ENCODE results near the gene SH3GLB1. TPM values are rescaled to one million over a fixed set of nuclear protein-coding genes. Genes with fewer than 3 reads are reported as not detected.

The SH3GLB1 gene
- polyA plus RNA-seq, 4 donors = 74.9 to 90.8 (median 84.1) TPM

DNA sequence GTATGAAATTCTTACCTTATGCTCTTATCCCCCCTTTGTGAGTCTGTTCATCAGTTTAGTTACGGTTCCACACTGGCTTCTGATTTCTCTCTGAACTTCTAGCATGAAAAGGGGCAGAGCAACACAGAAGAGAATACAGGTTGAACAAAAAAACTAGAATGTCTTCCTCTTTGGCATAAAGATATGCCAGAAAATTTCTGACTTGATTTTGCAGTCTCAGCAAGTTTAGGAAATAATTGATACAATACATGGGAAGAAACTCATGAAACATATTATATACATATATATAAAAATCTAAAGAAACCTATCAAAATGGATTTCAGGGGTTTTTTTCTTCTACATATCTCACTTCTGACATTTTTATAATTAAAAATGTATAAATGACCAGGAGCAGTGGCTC is 27.0 kb downstream of the SH3GLB1 start:
- no peak for DNase-seq (ENCODE audit: low read depth in 4 of 4, low spot score in 3 of 4)

DNA sequence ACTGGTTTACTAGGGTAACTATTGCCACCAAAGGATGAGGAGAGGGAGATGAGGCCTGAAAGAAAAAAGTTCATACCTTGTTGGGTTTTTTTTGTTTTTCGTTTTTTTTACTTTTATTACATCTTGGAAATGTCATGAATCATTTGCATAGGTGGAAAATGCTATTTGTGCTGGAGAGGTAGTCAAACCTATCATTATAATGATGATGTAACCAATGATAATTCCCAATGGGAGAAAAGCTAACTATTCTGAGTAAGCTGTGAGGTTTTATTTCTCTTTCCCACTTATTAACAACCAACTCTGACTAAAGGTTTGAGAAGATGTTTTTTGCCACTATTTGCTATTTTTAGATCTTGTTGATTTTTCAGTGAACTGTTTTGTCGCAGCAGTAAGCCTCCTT is 29.0 kb downstream of the SH3GLB1 start:
- DNase-seq (ENCODE audit: low read depth in 4 of 4, low spot score in 3 of 4) = no peak

DNA sequence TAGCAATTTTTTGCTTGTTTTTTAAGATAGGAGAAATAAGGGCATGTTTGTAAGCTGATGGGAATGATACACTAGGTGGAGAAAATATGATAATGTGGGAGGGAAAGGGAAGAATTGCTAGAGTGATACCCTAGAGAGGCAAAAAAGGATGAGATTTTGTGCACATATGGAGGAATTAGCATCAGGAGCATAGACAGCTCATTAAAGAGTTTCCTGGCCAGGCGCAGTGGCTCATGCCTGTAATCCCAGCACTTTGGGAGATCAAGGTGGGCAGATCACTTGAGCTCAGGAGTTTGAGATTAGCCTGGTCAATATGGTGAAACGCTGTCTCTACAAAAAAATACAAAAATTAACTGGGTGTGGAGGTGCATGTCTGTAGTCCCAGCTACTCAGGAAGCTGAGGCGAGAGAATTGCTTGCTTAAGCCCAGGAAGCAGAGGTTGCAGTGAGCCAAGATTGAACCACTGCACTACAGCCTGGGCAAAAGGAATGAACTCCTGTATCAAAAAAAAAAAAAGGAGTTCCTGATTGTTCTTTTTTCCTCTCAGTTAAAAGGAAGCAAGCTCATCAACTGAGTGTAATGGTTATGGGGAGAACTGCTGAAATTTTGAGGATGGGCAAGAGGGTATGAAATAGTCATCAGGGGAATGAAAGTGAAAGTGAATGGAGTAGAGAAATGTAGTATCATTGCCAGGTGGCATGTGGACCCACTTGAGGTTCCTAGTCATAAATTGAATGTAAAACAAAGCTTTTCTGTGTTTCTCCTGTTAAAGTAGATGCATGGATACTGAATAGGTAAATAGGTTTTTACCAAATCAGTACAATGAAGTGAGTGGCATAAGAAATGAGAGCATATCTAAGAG is 35.5 kb downstream of the SH3GLB1 start:
- DNase-seq (ENCODE audit: low read depth in 4 of 4, low spot score in 3 of 4) = no peak

DNA sequence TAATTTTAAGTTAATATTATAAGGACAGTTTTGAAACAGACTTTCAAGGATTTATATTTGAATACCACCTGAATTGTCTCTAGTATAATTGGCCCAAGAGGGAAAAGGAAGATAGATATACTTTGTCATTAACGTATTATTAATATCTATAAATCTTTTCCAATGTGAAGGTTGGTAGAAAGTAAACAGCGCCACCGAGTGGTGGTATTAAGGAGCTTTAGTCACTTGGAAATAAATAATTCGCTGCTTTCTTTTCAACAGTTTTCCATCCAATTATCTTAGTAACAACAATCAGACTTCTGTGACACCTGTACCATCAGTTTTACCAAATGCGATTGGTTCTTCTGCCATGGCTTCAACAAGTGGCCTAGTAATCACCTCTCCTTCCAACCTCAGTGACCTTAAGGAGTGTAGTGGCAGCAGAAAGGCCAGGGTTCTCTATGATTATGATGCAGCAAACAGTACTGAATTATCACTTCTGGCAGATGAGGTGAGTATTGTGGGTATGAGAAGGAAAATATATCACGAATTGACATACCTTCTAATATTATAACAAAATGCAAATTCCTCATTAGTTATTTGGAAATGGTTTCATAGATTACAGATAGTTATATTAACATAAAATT is 37.7 kb downstream of the SH3GLB1 start:
- DNase-seq (ENCODE audit: low read depth in 4 of 4, low spot score in 3 of 4) = no peak

DNA sequence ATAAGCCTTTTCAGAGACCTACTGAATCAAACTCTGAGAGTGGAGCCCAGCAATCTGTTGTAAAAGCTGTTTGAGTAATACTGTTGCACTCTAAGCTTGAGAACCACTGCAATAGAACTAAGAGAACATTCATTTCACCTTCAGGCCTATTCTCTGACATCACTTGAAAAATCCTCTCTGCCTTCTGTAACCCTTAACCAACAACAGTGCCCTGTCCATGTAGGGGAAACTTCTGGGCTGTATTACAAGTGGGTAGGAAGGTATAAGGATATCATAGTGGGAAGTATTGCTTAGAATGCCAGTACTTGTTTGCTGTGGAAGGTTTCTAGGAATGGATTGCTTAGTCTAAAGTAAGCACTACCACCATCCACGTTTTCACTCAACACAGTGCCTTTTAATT is 42.9 kb downstream of the SH3GLB1 start:
- DNase-seq (ENCODE audit: low read depth in 4 of 4, low spot score in 3 of 4) = no peak

DNA sequence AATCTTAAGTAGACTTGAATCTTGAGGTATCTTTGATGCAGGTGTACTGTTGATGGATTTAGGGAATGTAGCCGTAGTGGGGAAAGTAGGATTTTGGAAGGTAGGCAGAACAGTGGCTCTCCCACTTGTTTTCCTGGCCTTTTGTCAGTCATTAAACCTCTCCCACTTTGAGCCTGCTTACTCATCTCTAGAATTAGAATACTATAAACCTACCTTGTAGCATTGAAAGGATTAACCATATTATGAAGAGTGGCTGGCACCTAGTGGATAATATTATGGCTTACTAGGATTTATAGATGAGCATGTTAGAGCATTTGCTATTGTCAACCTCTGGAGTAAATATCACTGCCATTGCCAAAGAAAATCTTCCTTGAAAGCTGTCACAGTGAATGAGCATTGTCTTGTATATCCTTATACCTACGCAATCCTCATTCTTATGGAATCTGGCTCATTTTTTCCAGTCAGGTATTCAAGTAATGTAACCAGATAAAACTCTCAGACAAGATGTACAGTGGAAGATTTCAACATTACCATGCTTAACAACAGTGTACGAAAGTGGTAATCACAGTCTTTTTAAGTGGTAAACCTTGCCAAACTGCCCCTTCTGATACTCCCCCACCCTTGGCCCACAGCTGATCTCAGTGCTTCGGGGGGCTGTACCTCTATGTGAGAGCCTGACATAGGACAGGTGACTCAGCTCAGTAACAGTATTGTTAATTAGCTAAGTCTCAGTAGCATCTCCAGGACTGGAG is 44.4 kb downstream of the SH3GLB1 start:
- no peak for DNase-seq (ENCODE audit: low read depth in 4 of 4, low spot score in 3 of 4)

DNA sequence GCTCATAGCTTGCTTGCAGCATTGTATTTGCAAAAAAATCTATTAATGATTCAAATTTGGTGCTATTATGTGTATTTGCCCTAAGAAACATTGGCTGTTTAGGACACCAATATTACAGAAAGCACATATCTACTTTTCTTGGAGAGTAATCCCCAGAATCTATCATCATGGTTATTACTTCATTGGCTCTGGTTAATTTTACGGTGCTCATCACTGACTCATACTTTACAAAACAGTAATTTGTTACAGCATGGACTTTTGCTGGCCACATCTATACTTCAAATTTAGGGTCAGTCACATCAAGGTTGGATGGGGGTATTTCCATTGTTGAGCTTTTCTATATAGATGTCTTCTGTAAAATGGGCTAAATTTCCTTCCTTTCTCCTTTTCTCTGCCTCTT is 45.7 kb downstream of the SH3GLB1 start:
- DNase-seq (ENCODE audit: low read depth in 4 of 4, low spot score in 3 of 4) = no peak

DNA sequence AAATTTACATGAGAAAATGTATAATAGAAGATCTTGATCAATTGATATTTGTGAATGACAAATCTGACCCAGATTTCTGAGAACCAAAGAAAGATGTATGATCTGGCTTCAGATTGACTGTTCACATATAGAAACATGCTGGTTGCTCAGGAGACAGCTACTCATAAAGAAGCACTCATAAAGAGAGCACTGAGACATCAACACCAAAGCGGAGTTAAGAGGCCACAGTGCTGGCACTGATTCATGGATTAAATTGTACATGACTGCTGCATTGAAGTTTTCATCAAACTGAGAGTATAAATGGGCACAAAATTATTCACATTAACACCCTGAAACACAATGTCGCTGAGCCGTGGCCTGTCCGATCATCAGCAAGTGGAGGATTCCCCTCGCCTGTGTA is 46.2 kb downstream of the SH3GLB1 start:
- no peak for DNase-seq (ENCODE audit: low read depth in 4 of 4, low spot score in 3 of 4)

DNA sequence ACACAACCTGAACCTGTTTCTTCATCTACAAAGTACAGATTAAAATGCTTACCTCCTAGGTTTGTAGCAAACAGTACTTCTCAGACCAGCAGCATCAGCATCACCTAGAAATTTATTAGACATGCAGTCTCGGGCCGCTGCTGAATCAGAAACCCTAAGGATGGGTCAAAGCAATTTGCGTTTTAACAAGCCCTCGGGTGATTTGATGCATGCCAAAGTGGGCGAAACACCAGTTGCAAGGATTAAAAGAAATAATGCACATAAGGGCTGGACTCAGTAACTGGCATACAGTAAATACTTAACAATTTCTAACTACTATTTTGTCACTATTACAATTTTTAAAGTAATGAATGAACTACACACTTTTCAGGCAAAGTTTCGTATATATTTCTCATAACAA is 47.5 kb downstream of the SH3GLB1 start:
- no peak for DNase-seq (ENCODE audit: low read depth in 4 of 4, low spot score in 3 of 4)

DNA sequence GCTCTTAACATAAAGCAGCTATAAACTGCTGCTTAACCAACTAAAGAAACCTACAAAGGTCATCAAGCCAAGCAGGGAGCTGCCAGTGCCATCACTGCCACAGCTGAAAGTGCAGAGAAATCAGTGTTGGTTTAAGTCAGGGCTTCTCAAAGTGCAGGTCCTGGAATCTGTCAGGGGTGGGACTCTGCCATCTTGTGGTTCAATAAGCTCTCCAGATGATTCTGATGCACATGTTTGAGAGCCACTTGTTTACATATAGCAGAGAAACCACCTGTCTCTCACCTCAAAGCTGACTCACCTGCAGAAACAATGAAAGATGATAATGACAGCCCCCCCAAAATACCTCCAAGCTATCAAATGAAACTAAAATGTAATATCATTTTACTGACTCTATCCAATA is 49.3 kb downstream of the SH3GLB1 start:
- DNase-seq (ENCODE audit: low read depth in 4 of 4, low spot score in 3 of 4) = no peak

DNA sequence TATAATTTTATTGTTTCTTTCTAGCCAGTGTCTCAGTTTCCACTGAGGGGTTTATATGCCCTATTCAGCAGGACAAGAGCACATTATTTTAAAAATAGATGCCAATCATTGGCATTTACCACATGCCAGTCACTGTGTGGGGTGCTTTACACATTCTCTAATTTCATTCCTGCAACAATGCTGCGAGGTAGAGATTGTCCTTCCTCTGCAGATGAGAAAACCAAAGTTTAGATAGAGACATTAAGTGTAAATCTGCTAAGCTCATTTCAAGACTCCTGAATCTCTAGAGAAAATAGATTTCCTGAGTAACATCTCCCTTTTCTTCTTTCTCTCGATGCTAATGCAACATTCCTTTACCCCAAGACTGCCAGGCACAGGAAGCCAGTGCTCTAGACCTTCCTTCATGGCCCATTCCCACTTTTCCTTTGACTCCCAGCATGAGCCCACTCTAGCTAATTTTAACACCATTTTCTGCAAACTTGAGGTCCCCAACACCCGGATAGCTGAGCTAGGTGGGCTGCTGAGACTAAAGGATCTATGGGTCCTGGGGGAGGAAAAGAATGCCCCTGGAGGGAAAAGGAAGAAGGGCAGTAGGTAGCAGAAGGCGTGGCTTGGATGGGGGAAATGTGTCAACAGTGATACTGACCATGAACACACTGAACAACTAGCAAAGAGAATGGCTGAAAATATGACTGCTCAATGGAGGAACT is 50.0 kb downstream of the SH3GLB1 start:
- no peak for DNase-seq (ENCODE audit: low read depth in 4 of 4, low spot score in 3 of 4)

DNA sequence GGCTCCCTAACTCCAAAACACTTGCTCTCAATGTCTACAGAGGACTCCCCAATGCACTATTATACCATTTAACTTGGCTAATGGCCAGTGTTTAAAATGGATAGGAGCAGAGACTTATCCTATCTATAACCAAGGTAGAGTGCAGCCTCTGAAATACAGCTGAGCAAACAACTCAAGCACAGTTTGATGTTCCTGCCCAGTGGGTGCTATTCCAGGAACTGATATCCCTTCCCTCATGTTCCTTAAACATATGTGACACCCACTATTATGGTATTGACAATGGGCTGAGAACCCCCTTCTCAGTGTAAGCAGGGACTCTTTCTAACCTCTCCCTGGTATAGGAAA is 51.7 kb downstream of the SH3GLB1 start:
- no peak for DNase-seq (ENCODE audit: low read depth in 4 of 4, low spot score in 3 of 4)

DNA sequence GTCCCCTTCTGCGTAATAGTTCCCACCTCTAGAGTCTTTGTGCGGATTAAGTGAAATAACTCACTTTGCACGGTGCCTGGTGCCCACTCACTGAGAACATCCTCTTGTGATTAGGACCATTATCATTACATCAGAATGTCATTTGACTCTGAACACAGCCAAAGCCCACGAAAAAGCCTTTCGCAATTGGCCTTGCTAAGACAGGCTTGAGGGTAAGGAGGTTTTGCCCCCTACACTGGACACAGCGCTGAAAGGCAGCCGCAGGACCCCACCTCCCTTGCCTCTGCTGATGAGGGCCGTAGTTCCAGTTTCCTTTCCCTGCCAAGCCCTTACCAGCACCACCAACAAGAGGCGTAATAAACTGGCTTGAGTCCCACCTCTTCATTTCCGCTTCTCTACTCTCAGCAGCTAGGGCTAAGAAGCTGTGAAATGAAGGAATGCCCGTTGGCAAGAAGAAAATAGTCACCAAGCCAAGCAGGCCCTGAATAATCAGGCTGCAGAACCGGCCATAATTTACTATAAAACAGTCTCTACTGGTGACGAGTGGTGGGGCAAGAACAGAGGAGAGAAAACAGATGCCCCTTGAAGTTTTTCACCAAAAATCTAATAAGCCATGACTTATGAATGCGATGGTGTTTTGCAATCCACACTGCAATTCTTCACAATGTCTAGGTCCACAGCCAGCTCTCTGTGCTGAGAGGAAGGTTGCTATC is 53.1 kb downstream of the SH3GLB1 start:
- DNase-seq (ENCODE audit: low read depth in 4 of 4, low spot score in 3 of 4) = no peak

DNA sequence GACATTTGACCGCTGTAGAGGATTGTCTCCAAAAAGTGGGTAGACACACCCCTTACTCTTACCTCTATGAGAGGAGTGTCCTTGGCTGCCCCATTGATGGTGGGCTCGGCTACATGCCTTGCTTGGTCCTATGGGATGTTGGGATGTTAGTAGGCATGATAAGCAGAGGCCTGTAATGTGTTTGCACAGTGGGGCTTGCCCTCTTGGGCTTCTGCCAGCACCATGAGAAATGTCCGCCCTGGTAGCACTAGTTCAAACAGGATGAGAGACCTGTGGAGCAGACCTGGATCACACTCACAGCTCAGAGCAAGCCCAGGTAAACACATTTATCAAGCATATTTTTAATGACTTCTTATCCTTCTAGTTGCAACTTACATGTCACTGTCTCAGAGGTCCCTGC is 54.2 kb downstream of the SH3GLB1 start:
- DNase-seq (ENCODE audit: low read depth in 4 of 4, low spot score in 3 of 4) = no peak

DNA sequence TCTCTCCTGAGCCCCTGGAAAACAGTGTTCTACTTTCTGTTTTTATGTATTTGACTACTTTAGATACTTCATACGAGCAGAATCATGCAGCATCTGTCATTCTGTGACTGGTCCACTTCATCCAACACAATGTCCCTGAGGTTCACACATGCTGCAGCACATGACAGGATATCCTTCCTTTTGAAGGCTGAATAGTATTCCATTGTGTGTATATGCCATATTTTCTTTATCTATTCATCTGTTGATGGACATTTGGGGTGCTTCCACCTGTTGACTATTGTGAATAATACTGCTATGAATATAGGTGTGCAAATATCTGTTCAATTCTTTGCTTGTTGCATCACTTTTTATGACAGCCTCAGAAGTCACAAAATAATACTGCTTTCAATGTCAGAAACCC is 55.8 kb downstream of the SH3GLB1 start:
- DNase-seq (ENCODE audit: low read depth in 4 of 4, low spot score in 3 of 4) = no peak

DNA sequence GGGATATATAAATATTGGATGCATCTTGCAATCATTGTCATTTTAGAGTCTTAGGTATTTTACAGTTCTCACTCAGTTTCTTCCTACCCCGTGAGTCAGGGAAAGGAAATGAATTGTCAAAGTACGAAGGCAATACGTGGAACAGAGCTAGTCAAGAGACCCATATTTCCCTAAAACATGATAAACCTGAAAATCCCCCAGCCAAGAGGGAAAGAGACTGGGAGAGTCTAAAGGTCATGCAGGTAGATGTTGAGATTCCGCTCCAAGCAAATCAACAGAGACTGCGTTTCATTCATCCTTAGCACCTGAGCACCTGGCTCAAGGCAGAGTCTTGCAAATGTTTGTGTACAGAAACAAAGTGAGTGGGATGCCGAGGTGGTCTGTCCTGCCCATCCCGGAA is 58.0 kb downstream of the SH3GLB1 start:
- DNase-seq (ENCODE audit: low read depth in 4 of 4, low spot score in 3 of 4) = no peak

DNA sequence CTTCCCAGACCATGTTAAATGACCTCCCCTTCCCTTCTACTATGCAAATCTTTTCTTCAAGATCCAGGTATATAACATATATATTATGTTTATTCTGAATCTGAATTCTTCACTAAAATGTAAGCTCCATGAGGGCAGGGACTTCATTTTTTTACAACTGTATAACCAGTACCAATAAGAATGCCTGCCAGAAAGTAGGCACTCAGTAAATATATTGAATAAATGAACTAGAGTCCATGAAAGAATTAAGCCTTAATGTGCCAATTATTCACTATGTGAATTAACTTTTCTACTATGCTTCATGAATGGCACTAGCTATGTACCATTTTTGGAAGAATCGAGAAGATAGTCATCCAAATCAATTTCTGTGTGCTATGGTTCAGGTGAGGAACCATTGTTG is 60.1 kb downstream of the SH3GLB1 start:
- no peak for DNase-seq (ENCODE audit: low read depth in 4 of 4, low spot score in 3 of 4)

DNA sequence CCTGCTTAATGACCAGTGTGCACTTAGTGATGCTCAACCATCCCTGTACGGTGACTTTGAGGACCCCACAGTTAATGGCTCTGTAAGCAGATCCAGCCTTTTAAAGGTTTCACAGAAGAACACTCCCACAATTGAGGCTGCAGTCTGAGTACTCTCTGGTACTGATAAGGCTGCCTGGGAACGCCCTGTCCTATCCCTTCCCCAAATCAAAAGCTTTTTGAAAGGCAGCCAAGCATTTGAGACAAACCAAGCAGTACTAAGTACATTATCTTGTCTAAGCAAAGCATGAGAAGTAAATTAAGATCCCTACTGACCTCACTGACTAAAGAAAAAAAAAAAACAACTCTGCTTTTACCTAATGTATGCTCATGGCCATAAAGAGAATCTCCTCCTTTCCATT is 60.7 kb downstream of the SH3GLB1 start:
- no peak for DNase-seq (ENCODE audit: low read depth in 4 of 4, low spot score in 3 of 4)

DNA sequence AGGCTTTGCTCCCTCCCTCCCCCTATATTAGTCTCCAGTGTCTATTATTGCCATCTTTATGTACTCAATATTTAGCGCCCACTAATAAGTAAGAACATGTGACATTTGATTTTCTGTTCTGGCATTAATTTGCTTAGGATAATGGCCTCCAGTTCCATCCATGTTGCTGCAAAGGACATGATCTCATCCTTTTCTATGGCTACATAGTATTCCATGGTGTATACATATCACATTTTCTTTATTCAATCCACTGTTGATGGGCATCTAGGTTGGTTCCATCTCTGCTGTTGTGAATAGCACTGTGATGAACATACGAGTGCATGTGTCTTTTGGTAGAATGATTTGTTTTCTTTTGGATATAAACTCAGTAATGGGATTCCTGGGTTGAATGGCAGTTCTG is 61.3 kb downstream of the SH3GLB1 start:
- no peak for DNase-seq (ENCODE audit: low read depth in 4 of 4, low spot score in 3 of 4)

DNA sequence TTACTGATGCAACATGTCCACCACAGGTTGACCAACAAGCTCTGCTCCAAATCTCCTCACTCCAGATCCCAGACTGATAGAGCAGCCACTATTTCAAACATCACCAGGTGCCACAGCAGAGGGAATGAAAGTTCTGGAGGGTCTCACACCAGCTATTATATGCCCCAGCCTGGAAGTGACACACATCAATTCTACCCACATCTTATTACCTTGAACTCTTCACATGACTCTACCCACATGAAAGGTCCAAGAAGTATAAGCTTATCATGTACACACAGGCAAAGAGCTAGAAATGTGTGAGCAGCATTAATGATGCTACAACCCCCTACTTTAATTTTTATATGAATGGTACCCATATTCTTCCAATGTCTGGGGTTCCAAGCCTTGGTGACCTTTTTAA is 64.2 kb downstream of the SH3GLB1 start:
- DNase-seq (ENCODE audit: low read depth in 4 of 4, low spot score in 3 of 4) = no peak

DNA sequence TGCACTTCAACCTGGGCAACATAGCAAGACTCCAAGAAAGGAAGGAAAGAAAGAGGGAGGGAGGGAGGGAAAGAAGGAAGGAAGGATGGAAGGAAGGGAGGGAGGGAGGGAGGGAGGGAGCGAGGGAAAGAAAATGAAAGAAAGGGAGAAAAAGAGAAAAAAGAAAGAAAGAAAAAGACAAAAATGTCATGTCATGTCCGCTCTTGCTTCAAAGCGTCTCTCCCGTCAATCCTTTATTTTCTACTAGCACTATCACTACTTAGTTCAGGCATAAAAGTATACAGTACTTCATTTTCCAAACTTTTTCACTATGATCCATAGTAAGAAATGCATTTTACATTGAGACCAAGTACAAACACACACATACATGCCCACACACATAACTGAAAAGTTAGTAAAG is 64.7 kb downstream of the SH3GLB1 start:
- no peak for DNase-seq (ENCODE audit: low read depth in 4 of 4, low spot score in 3 of 4)
